GM23338 (cell line): Measurements from ENCODE around the gene GRID2. TPM values are rescaled to one million over a fixed set of nuclear protein-coding genes. Genes with fewer than 3 reads are reported as not detected.

ENCODE experiments used
- ATAC-seq: fragments of 200-7000 bp; cut with Tn5 transposase; 3 replicates; pipeline ENCODE4 v1.9.1; 2020
- DNase-seq: peaks from one replicate; pipeline ENCODE4 v3.0.0-alpha.2; 2015; ENCODE audit warnings: low spot score
- H2AFZ ChIP-seq: fragments of 200-600 bp; sonication (generic); 2 replicates; pipeline ENCODE4 v1.8.0; 2016; ENCODE audit warnings: antibody characterized with exemption, mild to moderate bottlenecking, moderate library complexity
- H3F3A ChIP-seq: fragments of 200-600 bp; sonication (generic); replicated peaks from 2 replicates; pipeline ENCODE4 v1.8.0; 2017; ENCODE audit warnings: antibody characterized with exemption, mixed run types, low read depth
- H3K27ac ChIP-seq: fragments of 200-600 bp; sonication (generic); 2 replicates; pipeline ENCODE4 v1.6.1; 2016; ENCODE audit warnings: low read depth
- H3K27me3 ChIP-seq: fragments of 200-600 bp; sonication (generic); 2 replicates; pipeline ENCODE4 v1.8.0; 2016; ENCODE audit warnings: mild to moderate bottlenecking, mixed run types, moderate library complexity; ENCODE audit not compliant: insufficient read depth
- H3K36me3 ChIP-seq: fragments of 200-600 bp; sonication (generic); 2 replicates; pipeline ENCODE4 v1.8.0; 2016; ENCODE audit warnings: mild to moderate bottlenecking; ENCODE audit not compliant: insufficient read depth
- H3K4me1 ChIP-seq: fragments of 200-600 bp; sonication (generic); 2 replicates; pipeline ENCODE4 v1.8.0; 2016; ENCODE audit warnings: mild to moderate bottlenecking, moderate library complexity; ENCODE audit not compliant: insufficient read depth
- H3K4me2 ChIP-seq: fragments of 200-600 bp; sonication (generic); 2 replicates; pipeline ENCODE4 v1.7.1; 2017; ENCODE audit warnings: mixed run types
- H3K4me3 ChIP-seq: fragments of 200-600 bp; sonication (generic); 2 replicates; pipeline ENCODE4 v1.6.1; 2016; ENCODE audit warnings: mixed run types
- H3K79me2 ChIP-seq: fragments of 200-600 bp; sonication (generic); replicated peaks from 2 replicates; pipeline ENCODE4 v1.8.0; 2017; ENCODE audit warnings: mild to moderate bottlenecking; ENCODE audit not compliant: insufficient read depth
- H3K9me2 ChIP-seq: fragments of 200-600 bp; sonication (generic); 2 replicates; pipeline ENCODE4 v1.8.0; 2017; ENCODE audit not compliant: insufficient read depth
- H4K20me1 ChIP-seq: fragments of 200-600 bp; sonication (generic); replicated peaks from 2 replicates; pipeline ENCODE4 v1.8.0; 2017; ENCODE audit warnings: mild to moderate bottlenecking; ENCODE audit not compliant: insufficient read depth
- H3K27ac Mint-ChIP-seq: 2 replicates; pipeline ENCODE4 v1.8.0; 2020; ENCODE audit warnings: inconsistent platforms, mild to moderate bottlenecking, moderate library complexity, mixed read lengths
- H3K27me3 Mint-ChIP-seq: 3 replicates; pipeline ENCODE4 v1.8.0; 2022; ENCODE audit warnings: low read depth, mild to moderate bottlenecking, moderate library complexity, mixed read lengths, inconsistent platforms; ENCODE audit not compliant: insufficient read depth, poor library complexity
- H3K36me3 Mint-ChIP-seq: 3 replicates; pipeline ENCODE4 v1.8.0; 2021; ENCODE audit warnings: low read depth, mild to moderate bottlenecking, inconsistent platforms, moderate library complexity, mixed read lengths
- H3K4me1 Mint-ChIP-seq: 3 replicates; pipeline ENCODE4 v1.8.0; 2020; ENCODE audit warnings: mild to moderate bottlenecking, inconsistent platforms, mixed read lengths
- H3K4me3 Mint-ChIP-seq: 3 replicates; pipeline ENCODE4 v1.8.0; 2021; ENCODE audit warnings: moderate library complexity, mild to moderate bottlenecking, inconsistent platforms, mixed read lengths
- H3K9me3 Mint-ChIP-seq: 3 replicates; pipeline ENCODE4 v1.8.0; 2020; ENCODE audit warnings: moderate library complexity, mild to moderate bottlenecking, inconsistent platforms, mixed read lengths
- CREB1 ChIP-seq: fragments of 250-450 bp; sonication (Bioruptor Pico); IDR thresholded peaks from 2 replicates; pipeline ENCODE4 v1.5.0; 2020; ENCODE audit warnings: low read depth, mild to moderate bottlenecking, moderate library complexity
- EZH2phosphoT487 ChIP-seq: fragments of 200-600 bp; sonication (generic); IDR thresholded peaks from one replicate; pipeline ENCODE4 v1.8.1; 2018; ENCODE audit warnings: antibody characterized with exemption; ENCODE audit not compliant: unreplicated experiment
- POLR2AphosphoS5 ChIP-seq: IDR thresholded peaks from 2 replicates; pipeline ENCODE4 v1.6.1; 2016; ENCODE audit warnings: antibody characterized with exemption, low read depth
- REST ChIP-seq: IDR thresholded peaks from one replicate; pipeline ENCODE4 v1.6.1; 2018; ENCODE audit warnings: antibody characterized with exemption; ENCODE audit not compliant: unreplicated experiment
- polyA plus RNA-seq: library from polyadenylated mRNA; unstranded; fragments of >200 nt; fragmentation: Nextera tagmentation; extraction: Ambion mirVana; gene quantifications from 2 replicates; pipeline ENCODE4 v1.2.1, GENCODE V29; 2016
- total RNA-seq: library from RNA; depleted of rRNA; stranded (reverse); fragments of >200 nt; shearing (Covaris generic); gene quantifications from 2 replicates; pipeline ENCODE4 v1.2.3, GENCODE V29; 2014
- TF ChIP-seq, protein P1 (sequence below): fragments of 250-450 bp; sonication (Bioruptor Pico); IDR thresholded peaks from 2 replicates; pipeline ENCODE4 v1.5.0; 2020; ENCODE audit warnings: mild to moderate bottlenecking, moderate library complexity

The GRID2 gene
- total and polyA plus RNA-seq, 2 experiments from 2014 or later, result 19.9 to 65.4 TPM

DNA sequence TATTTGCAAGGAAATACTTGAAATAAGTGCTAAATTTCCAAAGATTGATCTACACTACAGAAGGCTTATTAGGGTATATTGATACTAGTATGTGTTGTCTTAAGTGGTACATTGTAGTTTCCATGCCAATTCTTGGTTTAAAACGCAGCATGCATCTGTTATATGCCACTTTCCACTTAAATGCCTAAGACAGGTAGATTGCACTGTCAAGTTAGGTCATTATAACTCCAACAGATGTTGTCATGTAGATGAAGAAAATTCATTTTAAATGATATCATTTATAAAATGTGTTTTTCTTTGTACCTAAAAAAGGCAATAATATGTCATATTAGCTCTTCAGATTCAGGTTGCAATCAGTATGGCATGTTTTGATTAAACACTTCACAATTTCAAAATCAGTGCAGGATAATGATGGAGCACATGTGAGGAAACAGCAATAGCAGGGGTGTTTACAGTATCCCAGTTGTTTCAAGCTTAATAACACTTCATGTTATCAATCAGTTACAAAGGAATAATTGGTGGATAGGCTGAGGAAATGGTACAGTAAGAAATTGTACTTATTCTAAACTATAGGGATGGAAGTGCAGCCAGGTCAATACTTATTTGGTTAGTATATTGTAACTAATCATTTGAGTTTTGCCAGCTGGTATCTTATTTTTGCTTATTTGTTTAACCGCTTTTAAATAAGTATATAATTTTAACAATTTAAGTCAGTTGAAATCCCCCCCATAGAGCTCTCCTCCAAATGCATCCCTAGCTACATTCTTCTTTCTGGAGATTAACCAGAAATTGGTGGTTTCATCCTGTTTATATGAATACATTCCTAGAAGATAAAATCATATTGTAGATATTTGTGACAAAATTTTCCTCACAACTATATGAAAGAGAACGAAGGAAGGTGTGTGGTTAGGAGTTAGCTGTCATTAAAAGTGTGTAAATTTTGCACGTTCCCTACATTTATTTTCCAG is 1070.4 kb downstream of the GRID2 start (continued):
- no peak for TF ChIP-seq REST
- TF ChIP-seq EZH2phosphoT487, result no peak
- TF ChIP-seq CREB1 (CRISPR knock-in tag), result no peak

DNA sequence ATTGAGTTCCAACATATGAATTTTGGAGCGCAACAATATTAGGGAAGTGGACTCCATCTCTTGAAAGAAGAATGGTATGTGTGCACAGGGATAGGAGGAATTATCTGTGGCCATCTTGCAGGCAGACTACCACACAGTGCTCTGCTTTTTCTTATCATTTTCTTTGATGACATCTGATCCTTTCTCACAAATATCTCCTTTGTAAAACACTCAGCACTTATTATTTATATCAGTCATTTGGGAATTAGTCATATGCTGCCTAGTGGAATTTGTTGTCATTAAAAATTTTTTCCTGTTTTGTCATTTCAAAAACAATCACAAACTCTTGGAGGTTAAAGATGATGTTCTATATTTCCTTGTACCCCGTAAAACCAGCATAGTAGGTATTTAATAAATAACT is 1080.5 kb downstream of the GRID2 start:
- Histone ChIP-seq H3F3A (no peaks in the 10 kb centered on the region), H3K27ac (no peak overlapping the region), H3K27me3 (no peaks in the 10 kb centered on the region), H3K4me2 (no peak overlapping the region), H3K4me1 (no peaks in the 10 kb centered on the region), H3K79me2 (no peaks in the 10 kb centered on the region), H3K36me3 (no peaks in the 10 kb centered on the region), H2AFZ (no peak overlapping the region), H4K20me1 (no peaks in the 10 kb centered on the region), H3K4me3 (no peak overlapping the region), H3K9me2 (no peaks in the 10 kb centered on the region)
- H3K4me1 Mint-ChIP-seq, result peaks cover 3% of the 10 kb centered on the region; the same call in 1 of the 3 replicates
- H3K27ac Mint-ChIP-seq, result no peak overlapping the region
- TF ChIP-seq, protein P1, sequence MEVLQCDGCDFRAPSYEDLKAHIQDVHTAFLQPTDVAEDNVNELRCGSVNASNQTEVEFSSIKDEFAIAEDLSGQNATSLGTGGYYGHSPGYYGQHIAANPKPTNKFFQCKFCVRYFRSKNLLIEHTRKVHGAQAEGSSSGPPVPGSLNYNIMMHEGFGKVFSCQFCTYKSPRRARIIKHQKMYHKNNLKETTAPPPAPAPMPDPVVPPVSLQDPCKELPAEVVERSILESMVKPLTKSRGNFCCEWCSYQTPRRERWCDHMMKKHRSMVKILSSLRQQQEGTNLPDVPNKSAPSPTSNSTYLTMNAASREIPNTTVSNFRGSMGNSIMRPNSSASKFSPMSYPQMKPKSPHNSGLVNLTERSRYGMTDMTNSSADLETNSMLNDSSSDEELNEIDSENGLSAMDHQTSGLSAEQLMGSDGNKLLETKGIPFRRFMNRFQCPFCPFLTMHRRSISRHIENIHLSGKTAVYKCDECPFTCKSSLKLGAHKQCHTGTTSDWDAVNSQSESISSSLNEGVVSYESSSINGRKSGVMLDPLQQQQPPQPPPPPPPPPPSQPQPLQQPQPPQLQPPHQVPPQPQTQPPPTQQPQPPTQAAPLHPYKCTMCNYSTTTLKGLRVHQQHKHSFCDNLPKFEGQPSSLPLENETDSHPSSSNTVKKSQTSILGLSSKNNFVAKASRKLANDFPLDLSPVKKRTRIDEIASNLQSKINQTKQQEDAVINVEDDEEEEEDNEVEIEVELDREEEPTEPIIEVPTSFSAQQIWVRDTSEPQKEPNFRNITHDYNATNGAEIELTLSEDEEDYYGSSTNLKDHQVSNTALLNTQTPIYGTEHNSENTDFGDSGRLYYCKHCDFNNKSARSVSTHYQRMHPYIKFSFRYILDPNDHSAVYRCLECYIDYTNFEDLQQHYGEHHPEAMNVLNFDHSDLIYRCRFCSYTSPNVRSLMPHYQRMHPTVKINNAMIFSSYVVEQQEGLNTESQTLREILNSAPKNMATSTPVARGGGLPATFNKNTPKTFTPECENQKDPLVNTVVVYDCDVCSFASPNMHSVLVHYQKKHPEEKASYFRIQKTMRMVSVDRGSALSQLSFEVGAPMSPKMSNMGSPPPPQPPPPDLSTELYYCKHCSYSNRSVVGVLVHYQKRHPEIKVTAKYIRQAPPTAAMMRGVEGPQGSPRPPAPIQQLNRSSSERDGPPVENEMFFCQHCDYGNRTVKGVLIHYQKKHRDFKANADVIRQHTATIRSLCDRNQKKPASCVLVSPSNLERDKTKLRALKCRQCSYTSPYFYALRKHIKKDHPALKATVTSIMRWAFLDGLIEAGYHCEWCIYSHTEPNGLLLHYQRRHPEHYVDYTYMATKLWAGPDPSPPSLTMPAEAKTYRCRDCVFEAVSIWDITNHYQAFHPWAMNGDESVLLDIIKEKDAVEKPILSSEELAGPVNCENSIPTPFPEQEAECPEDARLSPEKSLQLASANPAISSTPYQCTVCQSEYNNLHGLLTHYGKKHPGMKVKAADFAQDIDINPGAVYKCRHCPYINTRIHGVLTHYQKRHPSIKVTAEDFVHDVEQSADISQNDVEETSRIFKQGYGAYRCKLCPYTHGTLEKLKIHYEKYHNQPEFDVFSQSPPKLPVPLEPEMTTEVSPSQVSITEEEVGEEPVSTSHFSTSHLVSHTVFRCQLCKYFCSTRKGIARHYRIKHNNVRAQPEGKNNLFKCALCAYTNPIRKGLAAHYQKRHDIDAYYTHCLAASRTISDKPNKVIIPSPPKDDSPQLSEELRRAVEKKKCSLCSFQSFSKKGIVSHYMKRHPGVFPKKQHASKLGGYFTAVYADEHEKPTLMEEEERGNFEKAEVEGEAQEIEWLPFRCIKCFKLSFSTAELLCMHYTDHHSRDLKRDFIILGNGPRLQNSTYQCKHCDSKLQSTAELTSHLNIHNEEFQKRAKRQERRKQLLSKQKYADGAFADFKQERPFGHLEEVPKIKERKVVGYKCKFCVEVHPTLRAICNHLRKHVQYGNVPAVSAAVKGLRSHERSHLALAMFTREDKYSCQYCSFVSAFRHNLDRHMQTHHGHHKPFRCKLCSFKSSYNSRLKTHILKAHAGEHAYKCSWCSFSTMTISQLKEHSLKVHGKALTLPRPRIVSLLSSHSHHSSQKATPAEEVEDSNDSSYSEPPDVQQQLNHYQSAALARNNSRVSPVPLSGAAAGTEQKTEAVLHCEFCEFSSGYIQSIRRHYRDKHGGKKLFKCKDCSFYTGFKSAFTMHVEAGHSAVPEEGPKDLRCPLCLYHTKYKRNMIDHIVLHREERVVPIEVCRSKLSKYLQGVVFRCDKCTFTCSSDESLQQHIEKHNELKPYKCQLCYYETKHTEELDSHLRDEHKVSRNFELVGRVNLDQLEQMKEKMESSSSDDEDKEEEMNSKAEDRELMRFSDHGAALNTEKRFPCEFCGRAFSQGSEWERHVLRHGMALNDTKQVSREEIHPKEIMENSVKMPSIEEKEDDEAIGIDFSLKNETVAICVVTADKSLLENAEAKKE (CRISPR knock-in tag), result no peak
- TF ChIP-seq POLR2AphosphoS5, result no peak
- DNase-seq, result no peak
- no peaks in the 10 kb centered on the region for H3K9me3 Mint-ChIP-seq
- no peaks in the 10 kb centered on the region for H3K36me3 Mint-ChIP-seq
- no peak for ATAC-seq
- H3K4me3 Mint-ChIP-seq, result no peak overlapping the region
- no peaks in the 10 kb centered on the region for H3K27me3 Mint-ChIP-seq
